GM13977 (cell line): ENCODE results near the gene PPP1CA.

Source experiments
- DNase-seq: peaks from one replicate; pipeline ENCODE4 v3.0.0; 2012; ENCODE audit warnings: low spot score
- CTCF ChIP-seq: IDR thresholded peaks from 2 replicates; pipeline ENCODE4 v1.5.1; 2012; ENCODE audit warnings: mild to moderate bottlenecking, control low read depth; ENCODE audit not compliant: insufficient read depth; ENCODE audit errors: extremely low read depth, missing control alignments
- in situ Hi-C: fragments of 300-500 bp; cut with MboI; formaldehyde crosslinking; loops from one replicate; pipeline ENCODE4 v1.12.0; 2022; ENCODE audit warnings: low sequenced_read_pairs, low pct_unique_long_range_greater_than_20kb, mixed read lengths, inconsistent platforms; ENCODE audit not compliant: unreplicated experiment

Gene PPP1CA

GRCh38 chr11:67374571-67375281 is 26.9 kb downstream of the PPP1CA start:
- DNase-seq = no peak
- no peak for TF ChIP-seq CTCF
- in situ Hi-C loops = no loop called here

- peak; percentile 85 for DNase-seq
- in situ Hi-C loops = no loop called here
- TF ChIP-seq CTCF = peak; percentile 44
Measured at GRCh38 chr11:67373648-67374570, 27.7 kb downstream of the PPP1CA start.

GRCh38 chr11:67372993-67373647 is 28.5 kb downstream of the PPP1CA start, which contains the start of gene CLCF1:
Gene CLCF1, minus strand, starts transcription at chr11:67373598. Its CDS starts 59 bp downstream, at chr11:67373539.
- no peak for TF ChIP-seq CTCF
- peak; percentile 83 for DNase-seq
- in situ Hi-C loops = no loop called here

- no peak for DNase-seq
- in situ Hi-C loops = no loop called here
- no peak for TF ChIP-seq CTCF
Measured at GRCh38 chr11:67372321-67372992, 29.2 kb downstream of the PPP1CA start.

GRCh38 chr11:67371911-67372320 is 29.7 kb downstream of the PPP1CA start:
- no peak for TF ChIP-seq CTCF
- in situ Hi-C loops = no loop called here
- no peak for DNase-seq
